ENCODE results near the gene RIPOR1.
"Not testable (repeated sequence)": the region's sequence is repeated elsewhere in the genome, so short reads cannot be mapped to it uniquely, and the experiment has no call there.

RIPOR1 gene, protein sequence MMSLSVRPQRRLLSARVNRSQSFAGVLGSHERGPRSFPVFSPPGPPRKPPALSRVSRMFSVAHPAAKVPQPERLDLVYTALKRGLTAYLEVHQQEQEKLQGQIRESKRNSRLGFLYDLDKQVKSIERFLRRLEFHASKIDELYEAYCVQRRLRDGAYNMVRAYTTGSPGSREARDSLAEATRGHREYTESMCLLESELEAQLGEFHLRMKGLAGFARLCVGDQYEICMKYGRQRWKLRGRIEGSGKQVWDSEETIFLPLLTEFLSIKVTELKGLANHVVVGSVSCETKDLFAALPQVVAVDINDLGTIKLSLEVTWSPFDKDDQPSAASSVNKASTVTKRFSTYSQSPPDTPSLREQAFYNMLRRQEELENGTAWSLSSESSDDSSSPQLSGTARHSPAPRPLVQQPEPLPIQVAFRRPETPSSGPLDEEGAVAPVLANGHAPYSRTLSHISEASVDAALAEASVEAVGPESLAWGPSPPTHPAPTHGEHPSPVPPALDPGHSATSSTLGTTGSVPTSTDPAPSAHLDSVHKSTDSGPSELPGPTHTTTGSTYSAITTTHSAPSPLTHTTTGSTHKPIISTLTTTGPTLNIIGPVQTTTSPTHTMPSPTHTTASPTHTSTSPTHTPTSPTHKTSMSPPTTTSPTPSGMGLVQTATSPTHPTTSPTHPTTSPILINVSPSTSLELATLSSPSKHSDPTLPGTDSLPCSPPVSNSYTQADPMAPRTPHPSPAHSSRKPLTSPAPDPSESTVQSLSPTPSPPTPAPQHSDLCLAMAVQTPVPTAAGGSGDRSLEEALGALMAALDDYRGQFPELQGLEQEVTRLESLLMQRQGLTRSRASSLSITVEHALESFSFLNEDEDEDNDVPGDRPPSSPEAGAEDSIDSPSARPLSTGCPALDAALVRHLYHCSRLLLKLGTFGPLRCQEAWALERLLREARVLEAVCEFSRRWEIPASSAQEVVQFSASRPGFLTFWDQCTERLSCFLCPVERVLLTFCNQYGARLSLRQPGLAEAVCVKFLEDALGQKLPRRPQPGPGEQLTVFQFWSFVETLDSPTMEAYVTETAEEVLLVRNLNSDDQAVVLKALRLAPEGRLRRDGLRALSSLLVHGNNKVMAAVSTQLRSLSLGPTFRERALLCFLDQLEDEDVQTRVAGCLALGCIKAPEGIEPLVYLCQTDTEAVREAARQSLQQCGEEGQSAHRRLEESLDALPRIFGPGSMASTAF

DNA sequence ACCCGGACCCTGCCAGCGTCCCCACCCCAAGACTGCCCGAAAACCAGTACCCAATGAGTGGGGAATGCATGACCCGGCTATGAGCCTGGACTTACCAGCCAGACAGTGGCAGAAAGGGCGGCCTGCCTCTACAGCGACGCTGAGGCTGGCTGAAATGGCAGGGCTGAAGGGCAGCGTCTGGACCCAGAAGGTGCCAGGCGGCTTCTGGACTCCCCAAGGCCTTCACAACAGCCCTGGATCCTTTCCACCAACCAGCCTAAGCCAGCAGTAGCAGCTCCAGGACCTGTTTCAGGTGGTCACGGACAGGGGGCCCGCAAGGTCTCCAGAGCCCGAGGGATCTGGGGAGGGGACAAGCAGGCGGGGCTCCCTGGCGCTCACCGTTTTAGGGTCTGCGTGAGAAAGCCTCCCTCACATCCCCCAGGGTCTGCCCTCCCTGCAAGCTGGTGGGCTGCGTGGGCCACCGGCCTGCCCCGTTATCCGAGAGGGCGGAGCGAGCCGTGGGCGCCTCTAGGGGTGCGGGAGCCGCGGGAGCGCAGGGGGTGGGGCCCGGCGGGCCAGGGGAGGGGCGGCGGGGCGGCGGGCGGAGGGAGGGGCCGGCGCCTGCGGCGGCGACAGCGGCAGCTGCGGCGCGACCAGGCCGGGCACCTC is at the start of gene RIPOR1:
TSS of gene RIPOR1 (plus strand) at position 608 of the 648 bp plus-strand sequence. CDS start 9,618 bp downstream, outside the sequence.
- DNase-seq (ENCODE audit: low spot score), result peak; percentile 57

DNA sequence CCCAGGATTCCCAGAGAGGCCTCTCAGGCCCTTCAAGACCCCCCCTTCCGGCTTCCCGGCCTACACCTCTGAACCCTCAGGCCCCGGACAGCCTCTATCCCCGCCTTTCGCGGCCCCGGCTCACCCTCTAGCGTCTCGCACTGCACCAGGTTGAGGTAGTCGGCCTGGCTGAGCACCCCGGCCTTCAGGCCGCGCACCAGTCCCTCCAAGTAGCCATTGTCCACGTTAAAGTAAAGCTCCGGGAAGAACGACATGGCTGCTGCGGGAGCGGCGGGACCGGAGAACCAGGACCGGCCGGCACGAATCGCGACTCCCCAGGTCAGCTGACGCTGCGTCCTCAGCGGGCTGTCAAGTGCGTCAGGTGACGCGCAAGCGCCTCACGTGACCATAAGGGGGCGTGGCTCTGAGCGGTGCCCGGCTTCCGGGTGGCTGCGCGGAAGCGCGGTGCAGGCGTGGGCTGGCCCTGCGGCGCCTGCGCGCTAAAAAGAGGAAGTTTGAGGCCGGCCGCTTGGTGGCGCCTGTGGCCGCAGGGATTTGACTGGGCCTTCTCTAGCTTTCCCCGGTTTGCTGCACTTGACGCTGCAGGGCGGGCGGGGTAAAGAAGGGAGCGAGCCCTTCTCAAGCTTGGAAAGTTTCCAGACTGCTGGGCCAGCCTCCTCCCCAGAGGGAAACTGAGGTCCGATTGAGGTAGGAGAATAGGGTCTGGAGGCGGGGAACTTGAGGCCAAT is 47.6 kb upstream of the RIPOR1 start, which contains the start of gene ATP6V0D1:
TSS of gene ATP6V0D1 (minus strand) at position 325 of the 728 bp plus-strand sequence. CDS start at position 254, 71 bp downstream.
- DNase-seq (ENCODE audit: low spot score), result peak; percentile 98

DNA sequence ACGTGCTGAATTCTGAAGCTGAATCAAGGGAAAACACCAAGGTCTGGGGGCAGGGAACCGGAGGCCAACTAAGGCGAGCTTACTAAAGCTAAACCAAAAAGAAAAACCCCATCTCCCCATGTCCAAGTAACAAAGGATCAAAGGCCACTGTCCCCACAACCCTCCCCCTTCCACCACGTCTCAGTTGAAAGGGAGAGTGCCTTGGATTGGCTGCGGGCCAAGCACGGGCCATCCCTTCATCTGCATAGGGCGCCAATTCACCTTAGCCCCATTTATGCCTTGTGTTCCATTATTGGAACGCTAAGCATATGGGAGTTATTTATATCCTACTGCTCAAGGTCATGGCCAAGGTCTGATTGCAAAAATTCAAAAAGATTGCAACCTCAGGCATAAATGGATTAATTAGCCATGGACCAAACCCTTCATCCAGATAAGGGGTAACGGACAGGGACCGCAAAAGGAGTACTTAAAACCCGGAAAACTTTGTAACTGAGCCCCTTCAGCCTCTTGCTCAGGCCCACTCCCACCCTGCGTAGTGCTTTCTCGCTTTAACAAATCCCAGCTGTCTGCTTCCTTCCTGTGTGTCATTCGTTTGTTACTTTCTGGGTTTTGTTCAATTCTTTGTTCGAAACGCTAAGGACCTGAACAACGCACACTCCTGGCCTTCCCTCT is 46.9 kb upstream of the RIPOR1 start:
- no peak for DNase-seq (ENCODE audit: low spot score)

DNA sequence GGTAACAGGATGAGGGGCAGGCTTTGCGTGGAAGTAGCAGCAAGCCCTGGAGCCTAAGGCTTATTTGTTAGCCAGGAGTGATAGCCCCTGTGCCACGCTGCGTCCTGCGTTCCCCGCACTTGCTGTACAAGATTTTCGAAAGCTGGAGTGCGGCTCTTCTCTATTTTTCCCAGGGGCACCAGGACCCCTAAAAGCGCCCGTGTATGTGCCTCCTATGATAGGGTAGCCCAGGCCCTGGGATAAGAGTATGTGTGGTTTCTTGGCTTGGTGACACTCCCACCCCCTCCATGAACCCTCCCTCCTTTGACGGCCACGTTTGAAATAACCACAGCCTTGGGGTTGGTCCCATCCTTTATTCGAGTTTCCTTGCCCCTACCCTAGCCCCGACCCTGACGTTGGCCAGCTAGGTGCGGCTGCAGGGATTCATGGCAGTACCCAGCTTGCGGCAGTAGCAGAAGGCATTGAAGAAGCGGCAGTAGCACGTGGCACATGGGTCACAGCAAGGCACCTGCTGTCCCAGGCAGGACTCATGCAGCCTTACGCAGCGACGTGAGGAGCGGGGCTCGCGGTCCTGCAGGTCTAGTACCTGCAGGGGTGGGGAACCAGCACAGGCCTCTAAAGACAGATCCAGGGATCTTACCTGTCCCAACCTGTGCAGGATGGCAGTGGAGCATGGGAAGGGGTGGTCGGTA is 46.2 kb upstream of the RIPOR1 start:
- no peak for DNase-seq (ENCODE audit: low spot score)

DNA sequence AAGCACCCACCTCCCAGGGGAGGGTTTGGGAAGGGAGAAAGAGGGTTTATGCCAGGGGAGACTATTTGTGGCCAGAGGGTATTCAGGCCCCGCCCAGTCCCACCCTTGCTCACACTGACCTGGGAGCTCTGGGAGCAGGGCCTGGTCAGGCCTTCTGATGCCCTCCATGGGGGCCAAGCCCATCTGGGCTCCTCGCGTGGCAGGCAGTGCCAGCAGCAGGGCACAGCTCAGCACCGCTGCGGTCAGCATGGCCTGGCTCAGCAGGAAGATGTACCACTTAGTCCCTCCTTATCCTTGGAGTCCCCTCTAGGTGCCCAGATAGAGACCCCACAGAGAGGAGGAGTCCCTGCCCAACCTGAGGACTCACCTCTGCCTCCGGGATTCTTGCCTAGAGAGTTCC is 45.5 kb upstream of the RIPOR1 start, which contains the start of gene AGRP:
TSS of gene AGRP (minus strand) at position 398 of the 400 bp plus-strand sequence. CDS start at position 249, 149 bp downstream.
- no peak for DNase-seq (ENCODE audit: low spot score)

DNA sequence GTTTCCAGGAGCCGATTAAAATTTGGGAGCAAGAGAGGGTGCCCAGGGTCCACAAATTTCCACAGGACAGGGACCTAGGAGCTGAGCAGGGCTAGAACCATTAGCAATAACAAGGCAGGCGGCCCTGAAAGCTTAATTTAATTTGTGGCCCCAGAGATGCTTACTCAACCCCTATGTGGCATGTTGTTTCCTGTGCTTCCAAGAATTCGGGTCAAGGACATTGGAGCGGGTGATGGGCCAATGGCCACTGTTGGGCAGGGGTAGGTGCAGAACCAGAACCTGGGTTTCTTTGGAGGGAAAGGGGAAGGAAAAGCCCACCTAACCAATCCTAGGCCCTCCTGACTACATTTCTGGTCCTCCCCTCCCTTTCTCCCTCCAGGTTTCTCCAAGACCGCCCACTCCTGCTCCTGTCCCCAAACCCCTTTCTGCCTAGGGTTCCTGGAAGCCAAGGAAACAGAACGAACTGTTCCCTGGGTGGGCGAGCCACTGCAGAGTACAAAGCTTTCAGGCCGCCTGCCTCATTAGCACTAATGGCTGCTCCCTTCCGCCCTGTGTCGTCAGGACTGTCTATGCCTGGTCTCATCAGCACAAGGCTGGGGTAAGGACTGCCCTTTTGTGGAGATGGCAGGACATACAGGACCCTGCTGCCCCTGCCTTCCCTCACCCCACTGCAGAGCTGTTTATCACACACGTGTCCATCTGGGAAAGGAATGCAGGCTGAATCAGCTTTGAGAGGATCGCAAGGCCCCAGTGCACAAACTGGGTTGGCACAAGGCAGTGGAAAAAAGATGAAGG is 44.7 kb upstream of the RIPOR1 start:
- no peak for DNase-seq (ENCODE audit: low spot score)

DNA sequence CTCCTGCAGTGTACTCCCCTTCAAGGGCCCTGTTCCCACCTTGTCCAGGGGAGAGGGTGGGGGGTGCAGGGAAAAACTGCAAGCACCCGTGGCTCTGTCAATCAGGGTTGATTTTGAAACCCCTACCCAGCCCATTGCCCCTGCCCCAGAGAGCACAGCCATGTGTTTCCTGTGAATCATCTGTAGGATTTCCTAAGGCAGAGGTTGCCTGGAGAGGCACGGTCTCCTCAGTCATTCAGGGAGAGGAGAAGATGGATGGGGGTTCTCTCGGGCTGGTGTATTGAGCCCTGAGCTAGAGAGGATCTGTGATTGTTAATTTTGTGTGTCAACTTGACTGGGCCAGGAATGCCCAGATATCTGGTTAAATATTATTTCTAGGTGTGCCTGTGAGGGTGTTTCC is 41.8 kb upstream of the RIPOR1 start:
- DNase-seq (ENCODE audit: low spot score), result no peak

DNA sequence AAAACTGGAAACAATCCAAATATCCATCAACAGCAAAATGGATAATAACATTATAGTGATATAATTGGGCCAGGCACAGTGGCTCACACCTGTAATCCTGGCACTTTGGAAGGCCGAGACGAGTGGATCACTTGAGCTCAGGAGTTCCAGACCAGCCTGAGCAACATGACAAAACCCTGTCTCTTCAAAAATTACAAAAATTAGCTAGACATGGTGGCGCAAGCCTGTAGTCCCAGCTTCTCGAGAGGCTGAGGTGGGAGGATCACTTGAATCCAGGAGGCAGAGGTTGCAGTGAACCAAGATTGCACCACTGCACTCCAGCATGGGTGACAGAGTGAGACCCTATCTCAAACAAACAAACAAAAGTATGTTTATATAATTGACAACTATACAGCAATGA is 41.1 kb upstream of the RIPOR1 start:
- not testable (repeated sequence) for DNase-seq (ENCODE audit: low spot score)

DNA sequence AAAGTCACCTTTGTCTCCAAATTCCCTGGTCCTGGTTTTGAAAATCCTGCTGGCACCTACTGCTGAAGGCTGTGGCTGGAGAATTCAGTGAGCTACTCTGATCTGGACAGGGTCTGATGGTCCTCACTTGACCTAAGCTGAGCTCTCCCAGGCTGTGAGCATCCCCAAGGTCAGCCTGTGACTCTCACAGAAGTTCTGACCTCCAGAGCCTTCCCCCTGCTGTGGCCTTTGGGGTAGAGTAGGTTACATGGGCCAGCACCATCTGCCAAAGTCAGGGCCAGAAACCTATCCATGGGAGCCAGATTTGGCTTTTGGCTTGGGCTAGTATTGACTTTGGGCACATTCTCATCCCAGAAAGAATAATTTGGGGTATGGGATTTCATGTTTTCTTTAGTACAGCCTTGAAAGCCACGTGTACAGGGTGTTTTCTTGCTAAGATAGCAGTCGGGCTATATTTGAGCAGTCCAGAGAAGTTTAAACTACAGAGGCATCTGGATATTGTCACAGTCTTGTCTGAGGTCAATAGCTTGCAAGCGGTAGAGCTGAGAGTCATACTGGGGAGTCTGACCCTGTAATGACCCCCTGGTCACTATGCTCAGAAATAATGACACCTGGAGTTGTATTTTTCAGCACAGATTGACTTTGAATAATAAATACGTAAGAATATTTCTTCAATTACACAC is 39.1 kb upstream of the RIPOR1 start:
- no peak for DNase-seq (ENCODE audit: low spot score)

DNA sequence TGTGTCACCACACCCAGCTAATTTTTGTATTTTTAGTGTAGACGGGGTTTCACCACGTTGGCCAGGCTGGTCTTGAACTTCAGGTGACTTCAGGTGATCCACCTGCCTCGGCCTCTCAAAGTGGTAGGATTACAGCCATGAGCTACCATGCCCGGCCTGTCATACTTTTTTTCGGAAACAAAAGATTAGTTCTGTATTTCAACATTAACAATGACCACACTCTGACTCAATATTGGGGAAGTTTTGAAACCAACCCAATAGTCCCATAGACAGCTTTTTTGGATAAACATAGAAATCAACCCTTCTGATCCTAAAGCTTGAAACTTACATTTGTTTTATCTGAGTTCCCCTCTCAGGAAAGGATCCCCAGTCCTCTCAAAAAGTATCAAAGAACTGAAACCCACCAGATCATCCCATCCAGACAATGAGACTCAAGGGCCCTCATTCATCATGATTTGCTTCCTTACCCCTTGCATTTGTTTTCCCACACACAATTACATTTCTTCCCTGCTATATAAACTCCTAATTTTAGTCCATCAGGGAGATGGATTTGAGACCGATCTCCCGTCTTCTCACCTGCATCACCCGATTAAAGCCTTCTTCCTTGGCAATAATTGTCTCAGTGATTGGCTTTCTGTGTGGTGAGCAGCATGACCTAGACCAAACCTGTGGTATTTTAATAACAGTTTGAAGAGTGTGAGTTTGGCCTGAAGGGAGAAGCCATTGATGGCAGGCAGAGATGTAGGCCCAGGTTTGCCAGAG is 38.1 kb upstream of the RIPOR1 start:
- no peak for DNase-seq (ENCODE audit: low spot score)

DNA sequence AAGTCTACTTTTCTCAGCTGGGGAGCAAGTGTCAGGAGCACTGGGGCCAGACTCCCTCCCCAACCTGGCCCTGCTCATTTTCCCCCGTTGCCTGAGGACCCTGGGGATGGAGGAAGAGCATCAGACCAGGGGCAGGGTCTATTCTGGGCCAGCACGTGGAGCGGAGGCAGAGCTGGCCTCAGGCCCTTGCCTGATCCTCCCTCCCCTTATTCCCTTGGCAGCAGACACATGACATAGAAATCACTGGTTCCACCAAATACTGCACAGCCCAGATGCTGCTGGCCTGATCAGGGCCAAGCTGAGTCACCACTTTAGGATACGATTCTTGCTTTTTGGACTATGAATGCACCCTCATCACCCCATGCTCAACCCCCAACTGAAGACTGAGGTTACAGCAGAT is 29.5 kb upstream of the RIPOR1 start:
- DNase-seq (ENCODE audit: low spot score), result no peak

DNA sequence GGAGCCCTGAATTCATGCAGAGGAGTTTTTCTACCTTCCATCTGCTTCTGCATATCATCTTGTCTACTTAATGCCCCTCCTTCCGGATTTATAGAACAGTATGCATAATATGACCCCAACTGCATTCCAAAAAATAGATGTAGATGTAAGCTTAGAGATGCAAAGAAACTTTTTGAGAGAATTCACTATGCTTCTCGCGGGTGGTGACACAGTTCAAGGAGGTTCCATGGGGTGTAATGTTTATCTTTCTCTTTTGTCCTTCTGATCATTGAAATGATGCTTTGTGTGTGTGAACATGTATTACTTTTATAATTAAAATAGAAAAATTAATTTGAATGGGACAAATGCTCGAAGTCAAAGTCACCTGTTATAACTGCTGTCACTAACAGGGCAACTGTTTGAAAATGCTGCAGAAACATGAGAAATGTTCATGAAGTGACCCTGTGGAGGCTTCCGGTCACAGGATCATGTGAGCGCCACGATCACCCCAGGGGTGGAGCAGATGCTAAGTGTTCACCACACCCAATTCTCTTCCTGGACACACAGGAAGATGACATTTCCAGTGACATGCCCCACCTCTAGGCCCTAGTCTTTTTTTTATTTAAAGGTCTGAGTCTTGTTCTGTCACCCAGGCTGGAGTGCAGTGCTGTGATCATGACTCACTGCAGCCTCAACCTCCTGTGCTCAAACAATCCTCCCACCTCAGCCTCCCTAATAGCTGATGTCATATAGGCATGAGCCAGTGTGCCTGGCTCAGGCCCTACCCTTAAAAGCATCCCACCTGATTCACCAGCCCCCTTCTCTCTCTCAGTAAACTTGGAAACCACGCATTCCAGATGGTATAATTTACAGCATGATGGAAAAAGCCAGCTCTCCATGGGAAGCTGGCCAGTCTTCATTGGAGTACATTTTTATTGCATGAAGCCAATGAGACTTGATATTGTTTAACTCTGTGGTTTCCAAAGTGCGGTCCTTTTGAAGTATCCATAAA is 24.3 kb upstream of the RIPOR1 start:
- no peak for DNase-seq (ENCODE audit: low spot score)

DNA sequence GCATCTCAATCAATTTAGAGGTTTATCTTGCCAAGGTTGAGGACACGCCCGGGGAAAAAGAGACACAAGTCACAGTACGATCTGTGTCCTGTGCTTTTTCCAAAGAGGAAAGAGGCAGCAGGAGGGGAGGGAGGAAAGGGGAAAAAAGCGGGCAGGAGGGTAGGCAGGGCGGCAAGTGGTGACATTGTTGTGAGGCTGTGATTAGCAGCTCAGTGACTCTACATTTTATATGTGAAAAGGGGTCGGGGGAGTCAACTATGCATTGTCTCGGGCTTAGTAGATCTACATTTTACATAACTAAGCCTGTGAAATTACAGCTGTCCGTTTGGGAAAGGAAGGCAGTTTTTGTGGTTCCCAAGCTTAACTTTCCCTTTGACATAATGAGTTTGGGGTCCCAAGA is 22.2 kb upstream of the RIPOR1 start:
- DNase-seq (ENCODE audit: low spot score), result no peak

DNA sequence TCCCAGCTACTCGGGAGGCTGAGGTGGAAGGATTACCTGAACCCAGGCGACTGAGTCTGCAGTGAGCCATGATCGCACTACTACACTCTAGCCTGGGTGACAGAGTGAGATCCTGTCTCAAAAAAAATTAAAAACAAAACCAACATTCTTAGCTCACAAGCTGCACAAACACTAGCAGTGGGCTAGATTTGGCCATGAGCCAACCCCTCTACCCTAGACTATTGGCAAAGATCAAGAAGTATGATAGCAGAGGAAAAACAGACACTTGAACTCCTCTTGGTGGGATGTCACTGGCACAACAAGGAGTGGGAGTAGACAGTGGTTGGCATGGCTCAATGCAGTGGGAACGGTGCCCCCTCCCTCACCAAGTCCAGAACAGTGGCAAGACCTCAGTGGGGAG is 19.6 kb upstream of the RIPOR1 start:
- no peak for DNase-seq (ENCODE audit: low spot score)

DNA sequence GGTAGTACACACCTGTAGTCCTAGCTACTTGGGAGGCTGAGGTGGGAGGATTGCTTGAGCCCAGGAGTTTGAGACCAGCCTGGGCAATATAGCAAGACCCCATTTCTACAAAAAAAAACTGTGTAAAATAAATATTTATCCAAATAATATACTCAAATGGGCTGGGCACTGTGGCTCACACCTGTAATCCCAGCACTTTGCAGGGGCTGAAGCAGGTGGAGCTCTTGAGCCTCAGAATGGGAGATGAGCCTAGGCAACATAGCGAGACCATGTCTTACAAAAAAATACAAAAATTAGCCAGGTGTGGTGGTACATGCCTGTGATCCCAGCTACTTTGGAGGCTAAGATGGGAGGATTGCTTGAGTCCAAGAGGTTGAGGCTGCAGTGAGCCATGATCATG is 14.7 kb upstream of the RIPOR1 start:
- not testable (repeated sequence) for DNase-seq (ENCODE audit: low spot score)

DNA sequence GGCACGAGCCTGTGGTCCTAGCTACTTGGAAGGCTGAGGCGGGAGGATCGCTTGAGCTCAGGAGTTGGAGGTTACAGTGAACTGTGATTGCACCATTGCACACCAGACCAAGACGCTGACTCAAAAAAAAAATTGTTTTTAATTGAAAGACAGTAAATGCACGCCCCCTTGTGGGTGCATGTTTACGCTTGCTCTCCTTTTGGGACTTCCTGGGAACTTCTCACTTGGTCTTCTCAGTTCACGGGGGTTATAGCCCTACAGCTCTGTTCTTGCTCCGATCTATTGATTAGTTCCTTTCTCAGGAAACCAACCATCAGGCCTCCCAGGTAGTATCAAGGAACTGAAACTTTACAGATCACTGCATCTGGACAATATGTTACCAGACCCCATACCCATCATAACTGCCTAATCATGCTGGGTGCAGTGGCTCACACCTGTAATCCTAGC is 14.2 kb upstream of the RIPOR1 start:
- DNase-seq (ENCODE audit: low spot score), result peak; percentile 64
